Cerebellar cortex (tissue), 1 donor: Measurements from ENCODE around the gene INPP5F.
A peak's percentile ranks its signal among the peaks of the same experiment; 100 is the strongest.
"Not testable (repeated sequence)": the region's sequence is repeated elsewhere in the genome, so short reads cannot be mapped to it uniquely, and the experiment has no call there.

Experiments
- DNase-seq: peaks from one replicate; pipeline ENCODE4 v3.0.0-alpha.2; 2015; ENCODE audit warnings: low spot score

INPP5F gene

DNA sequence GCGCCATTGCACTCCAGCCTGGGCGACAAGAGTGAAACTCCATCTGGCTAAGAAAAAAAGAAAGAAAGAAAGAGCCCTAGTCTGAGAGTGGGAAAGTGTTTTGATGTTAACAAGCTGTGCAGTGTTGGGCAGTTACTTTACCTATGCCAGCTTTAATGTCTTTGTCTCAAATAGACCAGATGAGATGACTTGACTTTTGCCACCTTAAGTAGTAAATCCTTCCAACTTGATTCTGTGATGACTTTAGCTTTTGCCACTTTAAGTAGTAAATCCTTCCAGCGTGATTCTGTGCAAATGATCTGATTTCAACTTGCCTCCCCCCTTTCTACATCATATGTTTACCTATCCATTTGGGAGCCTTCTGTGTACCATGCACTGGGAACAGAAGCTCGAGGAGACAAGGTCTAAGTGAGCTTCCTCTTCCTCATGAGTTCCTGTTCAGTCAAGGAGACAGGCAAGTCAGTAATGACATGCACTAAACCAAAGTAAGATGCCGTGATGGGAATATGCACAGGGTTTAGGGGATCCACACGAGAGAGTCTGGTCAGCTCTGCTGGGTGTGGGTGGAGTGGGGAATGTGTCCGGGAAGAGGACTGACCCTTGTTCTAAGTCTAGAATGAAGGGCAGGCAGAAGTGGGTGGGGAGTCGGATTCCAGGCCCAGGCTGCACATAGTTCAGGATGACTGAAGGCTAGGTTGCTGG lies 17.2 kb downstream of the INPP5F start:
- no peak for DNase-seq

DNA sequence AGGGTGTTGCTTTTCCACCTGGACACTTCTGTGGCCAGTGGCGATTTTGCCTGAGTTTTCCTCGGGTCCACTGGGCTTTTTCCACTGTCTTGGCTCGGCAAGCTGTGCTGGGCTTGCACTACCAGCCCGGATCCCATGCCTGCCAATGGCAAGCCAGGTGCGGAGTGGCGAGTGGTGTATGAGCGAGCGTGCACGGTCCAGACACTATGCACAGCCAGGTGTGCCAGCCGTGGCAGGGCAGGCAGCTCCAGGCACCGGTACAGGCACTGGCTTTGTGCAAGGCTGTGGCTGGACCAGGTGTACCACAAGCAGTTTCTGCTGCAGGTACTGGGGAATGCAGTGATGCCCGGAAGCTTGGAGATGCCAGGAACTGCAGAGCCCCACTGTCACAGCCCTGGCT lies 22.1 kb downstream of the INPP5F start:
- no peak for DNase-seq

GRCh38 chr10:119748871-119749270 lies 23.0 kb downstream of the INPP5F start:
- no peak for DNase-seq

- no peak for DNase-seq
Measured at GRCh38 chr10:119749455-119749854, 23.6 kb downstream of the INPP5F start.

DNA sequence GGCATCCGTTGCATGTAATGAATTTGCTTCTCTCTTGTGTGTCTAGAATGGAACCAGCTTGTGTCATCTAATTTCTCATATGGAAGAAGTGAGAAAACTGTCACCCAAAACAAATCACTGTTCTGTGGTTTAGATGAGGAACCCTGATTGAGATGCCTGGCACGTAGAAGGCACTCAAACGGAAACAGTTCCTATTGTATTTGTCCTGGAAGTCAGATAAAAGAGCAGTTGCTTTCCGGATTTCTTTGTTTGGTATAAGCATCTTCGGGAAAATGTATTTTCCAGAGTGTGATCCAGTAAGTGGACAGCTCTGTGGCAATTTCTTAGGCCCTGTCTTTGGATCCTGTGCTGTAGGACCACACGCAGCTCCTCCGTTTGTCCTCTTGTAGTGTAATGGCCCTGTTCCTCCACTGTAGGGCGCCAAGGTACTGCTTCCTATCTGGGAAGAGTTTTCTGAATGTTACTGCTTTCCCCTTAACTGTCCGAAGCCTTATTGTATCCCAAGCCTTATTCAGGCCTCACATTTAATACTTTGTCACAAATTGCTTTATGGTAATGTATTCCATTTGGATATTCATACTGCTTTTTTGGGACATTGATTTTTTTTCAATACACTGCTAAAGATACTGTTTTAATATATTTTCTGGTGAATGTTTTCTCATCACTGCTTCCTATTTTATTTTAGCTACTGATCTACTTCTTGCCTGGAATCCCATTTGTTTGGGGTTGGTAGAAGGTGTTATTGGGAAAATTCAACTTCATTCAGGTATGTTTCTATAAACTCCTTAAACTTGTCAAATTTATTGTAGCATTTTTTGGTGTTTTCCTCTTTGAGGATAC lies 24.8 kb downstream of the INPP5F start:
- DNase-seq = peak; percentile 93

DNA sequence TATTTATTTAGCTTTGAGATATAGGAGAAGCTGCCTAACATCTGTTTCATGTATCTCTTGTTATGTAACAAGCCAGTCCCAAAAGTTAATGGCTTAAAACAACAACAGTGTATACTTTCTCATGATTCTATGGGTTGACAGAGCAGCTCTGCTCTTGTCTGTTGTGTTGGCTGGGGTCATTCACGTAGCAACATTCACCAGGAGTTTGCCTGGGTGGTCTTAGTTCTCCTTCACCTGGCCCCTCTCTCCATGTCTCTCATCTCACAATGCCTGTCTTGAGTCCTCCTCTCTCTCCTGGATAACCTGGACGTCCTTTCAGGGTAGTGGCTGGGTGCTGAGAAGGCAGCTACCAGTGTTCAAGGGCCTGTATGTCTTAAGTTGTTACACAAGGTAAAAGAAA lies 27.5 kb downstream of the INPP5F start:
- no peak for DNase-seq

DNA sequence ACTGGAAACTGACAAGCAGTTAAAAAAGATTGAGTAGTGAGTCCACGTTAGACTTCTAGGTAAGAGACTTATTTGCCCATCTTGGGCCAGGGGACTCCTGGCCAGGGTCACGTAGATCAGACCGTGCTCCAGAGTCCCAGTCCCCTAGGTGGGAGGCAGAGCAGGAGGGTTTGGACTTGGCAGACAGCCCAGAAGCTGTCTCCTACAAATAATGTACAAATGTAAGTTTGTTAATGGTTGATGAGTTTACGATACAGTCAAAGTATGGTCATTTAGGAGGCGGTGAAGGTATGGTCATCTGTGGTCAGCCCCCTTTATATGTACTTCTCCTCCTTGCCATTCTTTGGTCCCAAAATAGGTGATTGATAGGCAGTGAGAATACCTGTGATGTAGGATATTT lies 28.2 kb downstream of the INPP5F start:
- no peak for DNase-seq

GRCh38 chr10:119754936-119755335 lies 29.1 kb downstream of the INPP5F start:
- no peak for DNase-seq

- no peak for DNase-seq
Measured at GRCh38 chr10:119755446-119755845, 29.6 kb downstream of the INPP5F start.

DNA sequence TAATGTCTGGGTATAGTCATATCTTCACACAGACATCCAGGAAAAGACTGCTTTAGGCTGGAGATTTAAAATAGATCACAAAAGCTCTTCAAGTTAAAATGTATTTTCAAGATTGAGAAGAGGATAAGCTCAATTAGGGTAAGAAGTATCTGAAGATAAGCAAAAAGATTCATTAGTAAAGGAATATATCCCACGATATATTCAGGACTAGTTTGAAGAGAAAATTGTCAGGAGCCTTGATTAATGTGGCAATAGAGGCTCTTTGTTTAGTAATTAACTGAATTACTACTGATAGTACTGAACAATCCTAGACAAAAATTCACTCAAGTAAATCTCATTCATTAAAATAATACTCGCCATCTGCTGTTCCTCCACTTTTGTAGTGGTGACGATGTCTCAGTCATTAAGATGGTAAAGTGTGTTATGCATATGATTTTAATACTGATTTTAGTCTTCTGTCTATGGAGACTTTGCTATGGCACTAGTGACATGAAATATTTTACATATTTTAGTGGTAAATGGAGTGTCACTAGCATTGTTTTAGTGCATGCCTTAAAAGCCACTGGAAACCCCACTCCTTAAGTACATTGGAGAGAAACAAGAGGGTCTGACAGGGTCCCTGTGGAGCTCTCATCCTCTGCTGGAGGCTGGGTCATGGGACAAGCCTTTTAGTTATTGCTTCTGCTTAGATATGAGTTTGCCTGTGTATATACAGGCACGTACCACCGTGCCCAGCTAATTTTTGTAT lies 32.8 kb downstream of the INPP5F start:
- no peak for DNase-seq

DNA sequence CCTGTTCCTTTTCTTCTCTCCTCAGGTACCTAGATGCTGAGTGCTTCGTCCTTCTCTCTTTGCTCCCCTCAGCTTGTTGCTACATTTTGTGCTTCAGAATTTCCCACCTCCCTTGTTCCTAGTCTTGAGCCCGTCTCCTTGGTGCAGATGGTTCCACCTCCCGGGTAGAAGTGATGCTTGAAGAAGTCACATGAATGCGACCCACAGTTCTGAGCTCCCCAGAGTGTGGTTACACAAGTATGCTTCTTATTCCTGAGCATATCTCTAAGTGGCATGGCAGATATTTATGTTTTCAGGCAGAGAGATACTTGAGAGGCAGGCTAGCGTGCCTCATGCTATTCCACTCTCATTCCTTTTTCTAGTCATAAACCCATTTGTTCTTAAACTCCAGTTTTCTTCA lies 34.0 kb downstream of the INPP5F start:
- DNase-seq = no peak

DNA sequence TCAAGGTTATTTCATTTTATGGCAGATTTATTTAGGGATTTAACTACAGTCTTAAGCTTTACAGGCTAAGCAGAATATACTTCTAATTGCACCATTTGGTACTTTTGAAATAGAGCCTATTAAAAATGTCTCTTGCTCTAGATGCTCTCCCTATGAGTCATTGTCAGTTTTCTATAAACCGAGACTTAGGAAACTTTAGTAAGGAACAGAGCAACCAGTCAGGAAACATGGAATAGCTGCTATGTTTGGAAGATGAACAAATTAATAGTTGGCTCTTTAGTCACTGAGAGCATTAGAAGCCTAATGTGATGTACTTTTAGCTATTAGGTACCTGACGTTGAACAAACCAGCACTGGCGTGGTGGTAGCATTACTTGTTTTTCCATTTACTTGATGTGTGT lies 35.3 kb downstream of the INPP5F start:
- DNase-seq = no peak

- no peak for DNase-seq
Measured at GRCh38 chr10:119762035-119762434, 36.2 kb downstream of the INPP5F start.

DNA sequence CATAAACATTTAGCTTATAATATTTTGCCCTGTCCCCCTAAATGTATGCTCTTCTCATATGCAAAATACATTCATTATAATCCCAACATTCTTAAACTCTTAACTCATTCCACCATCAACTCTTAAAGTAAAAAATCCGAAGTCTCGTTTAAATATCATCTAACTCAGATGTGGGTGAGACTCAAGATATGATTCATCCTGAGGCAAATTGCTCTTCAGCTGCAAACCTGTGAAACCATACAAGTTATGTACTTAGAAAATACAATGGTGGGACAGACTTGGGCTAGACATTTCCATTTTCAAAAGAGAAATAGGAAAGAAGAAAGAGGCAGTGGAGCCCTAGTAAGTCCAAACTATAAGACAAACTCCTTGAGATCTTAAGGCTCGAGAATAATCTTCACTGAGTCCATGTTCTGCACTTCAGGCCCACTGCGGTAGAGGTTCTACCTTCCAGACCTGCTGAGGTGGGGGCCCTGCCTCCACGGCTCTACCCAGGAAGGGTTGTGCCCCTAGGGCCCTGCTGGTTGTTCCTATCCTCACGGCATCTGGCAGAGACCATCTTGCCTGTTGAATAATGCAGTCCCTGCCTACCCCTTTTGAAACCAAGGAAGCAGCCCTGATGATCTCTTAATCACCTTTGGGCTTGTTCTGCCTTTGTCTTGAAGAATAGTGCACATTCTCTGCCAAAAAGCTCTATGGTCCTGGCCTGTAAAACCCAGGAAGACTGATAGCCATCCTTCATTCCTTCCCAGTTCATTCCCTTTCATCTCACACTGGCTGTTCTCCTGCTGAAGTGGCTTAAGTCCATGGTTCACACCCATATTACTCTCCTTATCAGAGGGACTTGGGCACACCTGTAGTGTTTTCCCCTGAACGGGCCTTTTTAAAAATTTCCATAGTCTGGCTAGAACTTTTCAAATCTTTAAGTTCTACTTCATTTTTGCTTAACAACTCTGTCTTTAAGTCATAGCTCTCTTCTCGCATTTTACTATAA lies 37.3 kb downstream of the INPP5F start:
- no peak for DNase-seq

- no peak for DNase-seq
Measured at GRCh38 chr10:119768455-119769094, 42.7 kb downstream of the INPP5F start.

DNA sequence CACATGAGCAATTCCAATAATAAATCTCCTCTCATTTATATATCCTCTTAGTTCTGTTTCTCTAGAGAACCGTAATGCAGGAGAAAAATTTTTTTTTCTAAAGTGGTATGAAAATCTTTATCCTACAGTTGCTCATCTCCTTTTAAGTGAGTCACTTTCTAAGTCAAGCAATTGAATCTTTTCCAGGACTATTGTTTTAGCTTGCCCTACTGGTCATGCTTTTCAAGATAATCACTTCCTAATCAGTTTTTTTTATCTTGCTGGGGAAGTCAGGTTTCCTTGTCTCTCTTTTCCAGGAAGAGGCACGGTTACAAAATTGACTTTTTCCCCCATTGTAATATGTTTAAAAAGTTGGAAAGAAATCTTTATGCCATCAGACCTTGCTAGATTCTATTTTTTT lies 44.0 kb downstream of the INPP5F start:
- no peak for DNase-seq

GRCh38 chr10:119770928-119771327 lies 45.1 kb downstream of the INPP5F start:
- no peak for DNase-seq

DNA sequence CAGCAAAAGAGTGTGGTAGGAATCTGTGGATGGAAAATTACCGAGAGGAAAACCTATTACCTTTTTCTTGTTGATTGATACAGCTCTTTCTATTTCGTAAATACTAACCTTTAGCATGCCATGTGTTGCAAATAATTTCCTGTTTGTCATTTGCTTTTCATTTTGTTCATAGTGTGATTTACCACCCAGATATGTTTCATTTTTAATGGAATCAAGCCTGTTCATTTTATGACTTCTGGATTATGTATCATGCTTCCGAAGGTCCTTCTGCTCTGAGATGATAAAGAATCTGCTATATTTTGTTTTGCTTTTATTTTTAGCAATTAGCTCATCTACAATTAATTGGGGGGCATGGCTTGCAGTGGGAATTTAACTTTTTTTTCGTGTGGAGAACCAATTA lies 46.5 kb downstream of the INPP5F start:
- DNase-seq = no peak

DNA sequence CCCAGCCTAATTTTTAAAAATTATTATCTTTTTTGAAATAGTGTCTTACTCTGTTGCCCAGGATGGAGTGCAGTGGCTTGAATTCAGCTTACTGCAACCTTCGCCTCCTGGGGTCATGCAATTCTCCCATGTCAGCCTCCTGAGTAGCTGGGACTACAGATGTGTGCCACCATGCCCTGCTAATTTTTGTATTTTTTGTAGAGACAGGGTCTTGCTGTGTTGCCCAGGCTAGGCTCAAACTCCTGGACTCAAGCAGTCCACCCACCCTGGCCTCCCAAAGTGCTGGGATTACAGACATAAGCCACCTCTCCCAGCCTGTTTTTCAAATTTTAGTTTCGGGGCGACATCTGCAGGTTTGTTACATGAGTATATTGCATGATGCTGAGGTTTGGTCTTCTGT lies 47.2 kb downstream of the INPP5F start:
- DNase-seq = not testable (repeated sequence)

- DNase-seq = no peak
Measured at GRCh38 chr10:119775529-119775928, 49.7 kb downstream of the INPP5F start.

- no peak for DNase-seq
Measured at GRCh38 chr10:119776536-119776935, 50.7 kb downstream of the INPP5F start.
